GM18870 (cell line): ENCODE data around the gene TEX35.

ENCODE experiments used
- ATAC-seq: cut with Tn5 transposase; IDR thresholded peaks from one replicate; pipeline ENCODE4 v1.9.1; 2021; ENCODE audit warnings: moderate library complexity; ENCODE audit not compliant: unreplicated experiment

Gene TEX35

DNA sequence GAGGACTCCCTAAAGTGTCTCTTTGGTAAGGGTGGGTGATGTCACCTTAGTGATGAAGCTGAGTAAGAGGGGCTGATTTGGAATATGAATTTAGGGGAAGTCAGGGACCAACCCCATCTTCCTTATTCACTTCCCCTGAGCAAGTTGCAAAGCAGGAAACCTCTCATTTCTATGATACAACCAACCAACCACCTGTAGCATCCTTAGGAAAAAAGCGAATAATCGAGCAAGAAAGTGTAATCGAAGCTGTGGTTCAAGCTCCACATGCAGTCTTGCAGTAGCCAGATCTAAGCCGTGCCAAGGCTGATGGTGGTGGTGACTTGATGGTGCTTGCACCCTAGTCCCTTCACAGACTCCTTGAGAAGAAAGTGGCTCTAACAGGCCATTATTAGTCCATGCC lies 3.2 kb downstream of the TEX35 start:
- no peak for ATAC-seq

DNA sequence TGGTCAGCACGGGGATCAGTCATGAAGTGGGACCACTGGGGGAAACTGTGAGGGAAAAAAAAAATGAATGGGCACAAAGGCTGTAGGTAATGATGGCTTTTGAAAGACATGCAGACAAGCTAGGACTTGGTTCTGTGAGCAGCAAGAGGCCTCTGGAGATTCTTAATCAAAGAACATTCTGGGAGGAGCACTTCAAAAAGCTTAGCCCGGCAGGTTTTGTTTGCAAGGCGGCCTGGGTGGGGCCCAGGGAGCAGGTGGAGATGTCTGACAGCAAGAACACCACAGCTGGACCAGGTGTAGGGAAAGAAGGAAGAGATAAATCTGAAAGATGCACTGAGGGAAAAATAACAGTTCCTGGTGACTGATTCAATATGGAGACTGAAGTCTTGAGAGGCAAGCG lies 6.0 kb downstream of the TEX35 start:
- no peak for ATAC-seq

- no peak for ATAC-seq
Measured at GRCh38 chr1:178520803-178521202, 7.9 kb downstream of the TEX35 start.

DNA sequence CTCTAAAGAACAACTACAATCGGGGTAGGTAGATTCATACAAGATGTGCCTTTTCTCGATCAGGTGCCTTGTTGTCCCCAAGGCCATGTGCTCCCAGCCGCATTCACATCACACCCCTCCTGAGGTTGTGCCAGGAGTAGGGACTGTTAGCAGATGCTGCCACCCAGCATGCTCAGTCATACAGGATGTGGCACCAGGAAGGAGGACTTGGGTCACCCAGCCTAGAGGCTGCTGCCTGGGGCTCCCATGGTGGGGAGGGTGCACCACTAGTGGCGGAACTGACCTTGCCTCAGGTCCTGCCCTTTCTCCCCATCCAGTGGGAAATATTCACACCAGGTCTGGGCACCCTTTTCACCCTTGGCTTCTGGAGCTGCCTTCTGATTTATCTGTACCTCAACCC lies 8.3 kb downstream of the TEX35 start:
- ATAC-seq = no peak

GRCh38 chr1:178527117-178527516 lies 14.2 kb downstream of the TEX35 start:
- no peak for ATAC-seq

DNA sequence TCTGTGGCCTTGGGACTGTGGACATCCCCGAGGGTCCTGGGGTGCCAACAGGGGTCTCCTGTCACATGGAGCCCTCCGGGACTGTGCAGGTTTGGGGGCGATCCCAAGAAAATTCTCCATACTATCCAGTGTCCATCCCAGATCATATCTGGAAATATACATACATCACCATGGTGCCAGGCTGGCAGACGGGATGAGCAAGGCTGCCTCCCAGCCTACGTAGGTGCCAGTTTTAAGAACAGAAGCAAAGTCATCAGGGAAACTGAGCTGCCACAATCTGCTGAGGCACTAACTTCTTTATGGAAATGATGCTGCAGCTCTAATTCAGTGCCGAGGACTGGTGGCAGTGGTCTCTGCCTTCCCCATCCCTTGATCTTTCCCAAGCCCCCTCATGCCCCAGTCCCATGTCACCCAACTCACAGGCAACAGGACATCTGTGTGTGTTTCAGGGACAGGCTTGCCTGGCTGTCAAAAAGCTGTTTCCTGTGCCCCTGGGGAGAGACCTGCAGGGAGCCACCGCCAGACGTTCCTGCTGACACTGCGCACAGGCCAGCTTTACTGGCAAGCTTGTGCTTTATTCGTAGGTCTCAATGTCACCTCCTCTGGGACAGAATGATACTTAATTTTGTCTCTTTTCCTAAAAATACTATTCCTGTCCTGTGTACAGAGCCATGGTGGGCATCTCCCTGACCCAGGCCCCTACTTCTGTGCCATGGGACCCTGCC lies 15.5 kb downstream of the TEX35 start:
- no peak for ATAC-seq

- ATAC-seq = no peak
Measured at GRCh38 chr1:178528953-178529335, 16.0 kb downstream of the TEX35 start.

- no peak for ATAC-seq
Measured at GRCh38 chr1:178529364-178530036, 16.6 kb downstream of the TEX35 start.

- no peak for ATAC-seq
Measured at GRCh38 chr1:178530037-178530402, 17.1 kb downstream of the TEX35 start.

DNA sequence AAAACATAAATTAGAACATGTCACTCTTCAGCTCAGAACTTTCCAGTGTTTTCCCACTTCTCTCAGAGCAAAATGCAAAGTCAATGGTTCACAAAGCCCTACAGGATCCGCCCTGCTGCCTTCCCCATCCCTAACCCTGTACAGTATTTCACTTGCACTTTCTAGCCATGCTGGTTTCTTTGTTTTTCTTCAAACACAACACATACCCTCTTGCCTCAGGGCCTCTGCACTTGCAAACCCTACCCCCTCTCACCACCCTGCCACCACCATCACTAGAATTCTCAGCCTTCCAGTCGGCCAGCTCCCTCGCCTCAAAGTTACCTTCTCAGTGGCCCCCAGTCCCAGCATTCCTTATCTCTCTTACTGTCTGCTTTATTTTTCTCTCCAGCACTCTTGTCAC lies 17.6 kb downstream of the TEX35 start:
- no peak for ATAC-seq

DNA sequence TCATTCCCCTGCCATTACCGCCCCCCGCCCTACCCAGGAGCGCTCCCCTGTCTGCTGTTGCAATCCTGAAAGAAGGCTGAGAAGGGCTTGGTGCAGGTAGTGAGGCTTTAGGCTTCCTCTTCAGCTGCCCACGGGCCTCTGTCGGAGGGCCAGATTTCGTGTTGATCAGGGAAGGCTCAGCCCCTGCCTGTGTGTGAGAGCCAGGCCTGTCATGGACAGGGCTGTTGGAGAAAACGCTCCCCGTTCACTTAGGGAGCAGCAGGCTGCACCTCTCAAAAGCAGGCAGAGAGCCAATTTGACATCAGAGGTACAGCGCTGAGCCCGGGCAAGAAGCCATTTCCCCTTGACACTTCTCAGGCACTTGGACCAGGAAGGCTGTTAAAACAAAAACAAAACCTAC lies 19.0 kb downstream of the TEX35 start:
- ATAC-seq = peak; percentile 26

GRCh38 chr1:178532392-178532791 lies 19.5 kb downstream of the TEX35 start:
- peak; percentile 65 for ATAC-seq

DNA sequence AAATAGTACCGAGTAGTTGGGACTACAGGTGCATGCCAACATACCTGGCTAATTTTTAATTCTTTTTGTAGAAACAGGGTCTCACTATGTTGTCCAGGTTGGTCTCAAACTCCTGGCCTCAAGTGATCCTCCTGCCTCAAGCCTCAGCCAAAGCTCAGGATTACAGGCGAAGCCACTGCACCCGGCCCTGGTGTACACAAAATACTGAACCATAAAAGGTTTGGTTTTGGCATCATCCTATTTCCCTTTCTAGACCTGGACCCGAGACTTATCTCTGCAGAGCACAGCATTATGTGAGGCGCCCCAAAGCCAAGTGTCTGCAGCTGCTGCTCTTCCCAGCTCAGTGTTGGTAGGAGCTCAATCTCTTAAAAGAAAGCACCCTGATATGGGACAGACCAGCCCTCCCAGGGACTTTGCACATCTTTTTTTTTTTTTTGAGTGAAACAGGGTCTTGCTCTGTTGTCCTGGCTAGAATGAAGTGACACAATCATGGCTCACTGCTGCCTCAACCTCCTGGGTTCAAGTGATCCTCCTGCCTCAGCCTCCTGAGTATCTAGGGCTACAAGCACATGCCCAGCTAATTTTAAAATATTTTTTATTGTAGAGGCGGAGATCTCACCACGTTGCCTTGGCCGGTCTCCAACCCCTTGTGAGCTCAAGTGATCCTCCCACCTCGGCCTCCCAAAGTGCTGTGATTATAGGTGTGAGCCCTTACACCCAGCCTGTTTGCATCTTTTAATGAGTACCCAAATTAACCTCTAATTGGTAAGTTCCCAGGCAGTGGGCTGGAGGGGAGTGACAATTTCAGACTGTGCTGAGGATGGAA lies 20.4 kb downstream of the TEX35 start:
- ATAC-seq = no peak

- ATAC-seq = no peak
Measured at GRCh38 chr1:178534137-178534868, 21.4 kb downstream of the TEX35 start.

- no peak for ATAC-seq
Measured at GRCh38 chr1:178536329-178536728, 23.4 kb downstream of the TEX35 start.

GRCh38 chr1:178536844-178537371 lies 24.0 kb downstream of the TEX35 start:
- ATAC-seq = no peak

DNA sequence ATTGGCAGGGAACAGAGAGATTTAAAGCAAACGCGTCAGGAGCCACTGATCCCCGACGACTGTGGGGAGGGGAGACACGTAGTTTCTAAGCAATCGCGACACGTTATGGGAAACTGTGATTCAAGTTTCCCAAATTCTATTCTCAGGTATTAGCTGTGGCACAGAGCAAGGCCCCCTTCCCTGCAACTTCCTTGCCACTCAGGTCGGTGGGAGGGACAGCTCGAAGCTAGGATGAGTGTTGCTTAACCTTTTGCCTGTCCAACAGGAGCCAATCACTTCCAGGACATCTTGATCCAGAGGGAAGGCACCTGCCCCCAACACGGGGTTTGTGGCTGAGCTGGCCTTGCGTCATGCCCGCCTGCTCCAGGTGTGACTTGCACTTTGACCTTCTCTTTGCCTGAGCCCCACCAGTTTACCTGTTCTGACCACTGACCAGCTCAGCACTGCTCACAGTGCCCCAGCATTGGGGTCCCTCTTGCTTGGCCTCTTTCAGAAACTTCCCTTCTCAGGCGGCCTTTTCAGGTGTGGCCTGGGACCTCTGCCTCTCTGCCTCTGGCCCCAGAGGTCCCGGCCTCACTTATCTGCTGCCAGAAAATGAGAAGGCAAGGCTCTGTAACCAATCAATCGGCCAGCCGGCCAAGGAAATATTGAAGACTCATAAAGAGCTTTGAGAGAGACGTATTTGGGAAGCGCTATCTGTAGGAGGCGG lies 24.6 kb downstream of the TEX35 start:
- ATAC-seq = no peak

GRCh38 chr1:178538192-178538916 lies 25.4 kb downstream of the TEX35 start:
- ATAC-seq = no peak

- ATAC-seq = no peak
Measured at GRCh38 chr1:178539291-178539690, 26.4 kb downstream of the TEX35 start.

GRCh38 chr1:178540204-178540603 lies 27.3 kb downstream of the TEX35 start:
- ATAC-seq = no peak
